HL-60/S4 treated with retinoic acid at 250 ng/mL for 4 days and 3 days (cell line): ENCODE measurements around the gene TMEM86A.
"Not testable (repeated sequence)": the region's sequence is repeated elsewhere in the genome, so short reads cannot be mapped to it uniquely, and the experiment has no call there.

Experiments
- in situ Hi-C: fragments of 300-500 bp; cut with MboI; formaldehyde crosslinking; loops from 2 replicates; pipeline ENCODE4 v1.7.0; 2022; ENCODE audit warnings: low sequenced_read_pairs

TMEM86A gene

GRCh38 chr11:18698341-18699268, at the start of gene TMEM86A:
Gene TMEM86A, plus strand, starts transcription at chr11:18698779. Its CDS starts 108 bp downstream, at chr11:18698887.
- in situ Hi-C loops = no loop called here

DNA sequence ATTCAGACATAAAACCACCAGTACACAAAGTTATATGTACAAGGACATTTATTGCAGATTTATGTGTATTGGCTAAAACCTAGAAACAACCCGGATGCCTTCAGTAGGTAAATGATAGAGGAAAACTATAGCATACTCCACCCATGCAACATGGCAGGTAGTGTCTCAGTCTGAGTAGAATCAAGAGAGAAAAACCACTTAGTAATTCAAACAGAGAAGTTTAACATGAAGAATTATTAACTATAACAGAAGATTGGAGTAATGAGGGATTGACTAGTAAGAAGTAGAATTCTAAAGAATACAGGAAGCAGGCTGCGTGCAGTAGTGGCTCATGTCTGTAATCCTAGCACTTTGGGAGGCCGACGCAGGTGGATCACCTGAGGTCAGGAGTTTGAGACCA, 48.2 kb upstream of the TMEM86A start:
- in situ Hi-C loops = no loop called here

- in situ Hi-C loops = no loop called here
Measured at GRCh38 chr11:18650859-18651557, 47.6 kb upstream of the TMEM86A start.

DNA sequence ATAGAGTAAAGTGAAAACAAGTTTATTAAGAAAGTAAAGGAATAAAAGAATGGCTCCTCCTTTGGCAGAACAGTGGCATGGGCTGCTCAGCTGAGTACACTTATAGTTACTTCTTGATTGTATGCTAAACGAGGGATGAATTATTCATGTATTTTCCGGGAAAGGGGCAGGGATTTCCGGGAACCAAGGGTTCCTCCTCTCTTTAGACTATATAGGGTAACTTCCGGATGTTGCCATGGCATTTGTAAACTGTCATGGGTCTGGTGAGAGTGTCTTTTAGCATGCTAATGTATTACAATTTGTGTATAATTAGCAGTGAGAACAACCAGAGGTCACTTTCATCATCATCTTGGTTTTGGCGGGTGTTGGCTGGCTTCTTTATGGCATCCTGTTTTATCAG, 40.9 kb upstream of the TMEM86A start:
- in situ Hi-C loops = no loop called here

GRCh38 chr11:18665353-18665872, 33.2 kb upstream of the TMEM86A start:
- in situ Hi-C loops = not testable (repeated sequence)

GRCh38 chr11:18668131-18668530, 30.4 kb upstream of the TMEM86A start:
- in situ Hi-C loops = no loop called here

DNA sequence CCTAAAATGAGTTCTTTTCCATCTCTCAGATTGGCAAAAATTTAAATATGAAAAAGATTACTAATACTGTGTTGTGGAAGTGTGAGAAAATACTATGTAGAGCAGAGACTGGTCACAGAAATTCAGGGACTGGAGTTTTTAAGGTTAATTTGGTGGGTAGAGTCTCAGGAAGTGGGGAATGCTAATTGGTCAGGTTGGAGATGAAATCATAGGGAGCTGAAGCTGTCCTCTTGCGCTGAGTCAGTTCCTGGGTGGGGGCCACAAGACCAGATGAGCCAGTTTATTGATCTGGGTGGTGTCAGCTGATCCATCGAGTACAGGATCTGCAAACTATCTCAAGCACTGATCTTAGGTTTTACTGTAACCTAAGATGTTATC, 29.4 kb upstream of the TMEM86A start:
- in situ Hi-C loops = no loop called here

GRCh38 chr11:18669711-18670110, 28.9 kb upstream of the TMEM86A start:
- in situ Hi-C loops = no loop called here

- in situ Hi-C loops = no loop called here
Measured at GRCh38 chr11:18671246-18671645, 27.3 kb upstream of the TMEM86A start.

DNA sequence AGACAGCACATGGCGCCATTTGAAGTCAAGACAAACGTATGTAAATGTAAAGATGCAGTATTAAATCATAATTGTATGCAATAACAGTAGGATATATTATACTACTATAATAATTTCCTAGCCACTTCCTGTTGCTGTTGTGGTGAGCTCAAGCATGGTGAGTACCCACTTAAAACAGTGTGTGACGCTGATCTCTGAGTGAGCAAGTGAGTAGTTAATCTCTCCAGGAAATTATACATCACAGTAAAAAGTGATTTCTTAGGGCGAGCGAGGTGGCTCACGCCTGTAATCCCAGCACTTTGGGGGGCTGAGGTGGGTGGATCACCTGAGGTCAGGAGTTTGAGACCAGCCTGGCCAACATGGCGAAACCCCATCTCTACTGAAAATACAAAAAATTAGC, 26.4 kb upstream of the TMEM86A start:
- in situ Hi-C loops = not testable (repeated sequence)

DNA sequence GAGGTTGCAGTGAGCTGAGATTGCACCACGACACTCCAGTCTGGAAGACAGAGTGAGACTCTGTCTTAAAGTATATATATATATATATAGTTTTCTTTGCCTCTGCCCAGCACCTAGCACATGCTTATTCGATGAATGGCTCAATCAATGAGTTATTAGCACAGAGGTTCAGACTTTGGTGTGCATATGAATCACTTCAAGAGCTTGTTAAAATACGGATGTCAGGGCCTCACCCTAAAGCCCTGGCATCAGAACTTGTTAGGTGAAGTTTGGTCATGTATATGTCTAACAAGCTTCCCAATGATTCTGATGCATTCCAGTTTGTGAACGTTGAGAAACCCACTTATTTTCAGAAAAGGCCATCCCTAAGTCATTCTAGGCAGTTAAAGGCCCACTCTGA, 21.8 kb upstream of the TMEM86A start:
- in situ Hi-C loops = no loop called here

DNA sequence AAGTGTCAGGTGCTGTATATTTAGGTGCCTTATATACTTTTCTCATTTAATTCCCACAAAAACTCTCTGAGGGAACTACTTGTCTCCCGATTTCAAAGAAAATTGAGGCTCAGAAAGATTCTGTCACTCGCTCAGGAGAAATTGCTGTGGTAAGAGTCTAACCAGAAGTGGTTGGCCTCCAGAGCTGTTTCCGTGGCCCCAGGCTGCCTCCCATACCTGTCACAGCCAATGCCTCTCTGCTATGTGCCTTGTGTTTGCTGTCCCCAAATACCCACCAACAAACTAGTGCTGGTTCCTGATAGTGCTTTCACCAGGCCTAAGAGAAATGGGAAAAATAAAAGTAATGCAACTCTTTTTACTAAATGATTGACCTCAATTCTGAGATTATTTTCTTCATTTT, 21.0 kb upstream of the TMEM86A start:
- in situ Hi-C loops = no loop called here

DNA sequence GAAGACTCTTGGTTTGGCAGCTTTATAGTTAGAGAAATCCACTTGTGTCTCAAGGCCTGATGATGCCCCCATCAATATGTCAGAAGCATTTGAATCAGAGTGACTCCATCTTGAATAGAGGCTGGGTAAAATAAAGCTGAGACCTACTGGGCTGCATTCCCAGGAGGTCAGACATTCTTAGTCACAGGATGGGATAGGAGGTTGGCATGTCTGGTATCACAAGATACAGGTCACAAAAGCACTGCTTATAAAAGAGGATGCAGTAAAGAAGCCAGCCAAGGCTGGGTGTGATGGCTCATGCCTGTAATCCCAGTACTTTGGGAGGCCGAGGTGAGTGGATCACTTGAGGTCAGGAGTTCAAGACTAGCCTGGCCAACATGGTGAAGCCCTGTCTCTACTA, 16.6 kb upstream of the TMEM86A start:
- in situ Hi-C loops = not testable (repeated sequence)

GRCh38 chr11:18682466-18682865, 16.1 kb upstream of the TMEM86A start:
- in situ Hi-C loops = no loop called here

GRCh38 chr11:18684267-18684666, 14.3 kb upstream of the TMEM86A start:
- in situ Hi-C loops = no loop called here

DNA sequence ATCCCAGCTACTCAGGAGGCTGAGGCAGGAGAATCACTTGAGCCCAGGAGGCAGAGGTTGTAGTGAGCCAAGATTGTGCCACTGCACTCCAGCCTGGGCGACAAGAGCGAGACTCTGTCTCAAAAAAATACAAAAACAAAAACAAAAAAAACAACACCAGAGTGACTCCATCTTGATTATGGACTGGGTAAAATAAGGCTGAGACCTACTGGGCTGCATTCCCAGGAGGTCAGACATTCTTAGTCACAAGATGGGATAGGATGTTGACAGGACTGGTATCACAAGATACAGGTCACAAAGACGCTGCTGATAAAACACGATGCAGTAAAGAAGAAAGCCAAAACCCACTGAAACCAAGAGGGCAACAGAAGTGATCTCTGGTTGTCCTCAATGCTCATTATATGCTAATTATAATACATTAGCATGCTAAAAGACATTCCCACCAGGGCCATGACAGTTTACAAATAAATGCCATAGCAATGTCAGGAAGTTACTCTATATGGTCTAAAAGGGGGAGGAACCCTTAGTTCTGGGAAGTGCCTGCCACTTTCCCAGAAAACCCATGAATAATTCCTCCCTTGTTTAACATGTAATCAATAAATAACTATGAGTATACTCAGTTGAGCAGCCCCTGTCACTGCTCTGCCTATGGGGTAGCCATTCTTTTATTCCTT, 7.0 kb upstream of the TMEM86A start:
- in situ Hi-C loops = not testable (repeated sequence)

GRCh38 chr11:18692941-18693760, 5.4 kb upstream of the TMEM86A start:
- in situ Hi-C loops = no loop called here

- in situ Hi-C loops = no loop called here
Measured at GRCh38 chr11:18696638-18697225, 1.8 kb upstream of the TMEM86A start.

GRCh38 chr11:18697576-18697975, 1.0 kb upstream of the TMEM86A start:
- in situ Hi-C loops = no loop called here

- in situ Hi-C loops = no loop called here
Measured at GRCh38 chr11:18699269-18699596, 654 bp downstream of the TMEM86A start.
